ENCODE data around the gene B4GALNT4. TPM values are rescaled to one million over a fixed set of nuclear protein-coding genes. Genes with fewer than 3 reads are reported as not detected.
"Not testable (repeated sequence)": the region's sequence is repeated elsewhere in the genome, so short reads cannot be mapped to it uniquely, and the experiment has no call there.

B4GALNT4 gene
- total RNA-seq, 1 donor from 2014 or later, result 99.5 TPM

- DNase-seq, result no peak
Measured at GRCh38 chr11:377174-377865, 8.0 kb downstream of the B4GALNT4 start.

- no peak for DNase-seq
Measured at GRCh38 chr11:377883-378500, 8.7 kb downstream of the B4GALNT4 start.

- DNase-seq, result no peak
Measured at GRCh38 chr11:379205-380094, 10.2 kb downstream of the B4GALNT4 start.

- DNase-seq, result no peak
Measured at GRCh38 chr11:380095-380480, 10.8 kb downstream of the B4GALNT4 start.

GRCh38 chr11:380491-380890 is 11.2 kb downstream of the B4GALNT4 start:
- no peak for DNase-seq

GRCh38 chr11:380996-381395 is 11.7 kb downstream of the B4GALNT4 start:
- no peak for DNase-seq

- DNase-seq, result no peak
Measured at GRCh38 chr11:381501-382072, 12.3 kb downstream of the B4GALNT4 start.

- DNase-seq, result no peak
Measured at GRCh38 chr11:382081-382629, 12.9 kb downstream of the B4GALNT4 start.

- DNase-seq, result no peak
Measured at GRCh38 chr11:383431-383830, 14.1 kb downstream of the B4GALNT4 start.

GRCh38 chr11:384511-384910 is 15.2 kb downstream of the B4GALNT4 start:
- no peak for DNase-seq

GRCh38 chr11:385594-386351 is 16.5 kb downstream of the B4GALNT4 start:
- DNase-seq, result no peak

- DNase-seq, result no peak
Measured at GRCh38 chr11:386483-386882, 17.2 kb downstream of the B4GALNT4 start.

GRCh38 chr11:387193-387793 is 18.0 kb downstream of the B4GALNT4 start:
- DNase-seq, result no peak

- DNase-seq, result not testable (repeated sequence)
Measured at GRCh38 chr11:389369-389768, 20.1 kb downstream of the B4GALNT4 start.

- DNase-seq, result no peak
Measured at GRCh38 chr11:390175-390574, 20.9 kb downstream of the B4GALNT4 start.

- DNase-seq, result no peak
Measured at GRCh38 chr11:391117-392017, 22.1 kb downstream of the B4GALNT4 start.

- DNase-seq, result no peak
Measured at GRCh38 chr11:392102-392777, 22.9 kb downstream of the B4GALNT4 start.

- no peak for DNase-seq
Measured at GRCh38 chr11:393219-394033, 24.1 kb downstream of the B4GALNT4 start.

Data from occipital lobe (tissue), 2 donors.